Activated naive CD8-positive, alpha-beta T cell treated with anti-CD3 and anti-CD28 coated beads for 36 hours (primary cell): ENCODE data around the gene PCLO. TPM values are rescaled to one million over a fixed set of nuclear protein-coding genes. Genes with fewer than 3 reads are reported as not detected.
"Not testable (repeated sequence)": the region's sequence is repeated elsewhere in the genome, so short reads cannot be mapped to it uniquely, and the experiment has no call there.

ENCODE experiments used
- DNase-seq: peaks from one replicate; pipeline ENCODE4 v3.0.0; 2021
- H3K27ac Mint-ChIP-seq: one replicate; pipeline ENCODE4 v1.8.0; 2022; ENCODE audit warnings: mild to moderate bottlenecking, moderate library complexity, mixed read lengths
- H3K27me3 Mint-ChIP-seq: one replicate; pipeline ENCODE4 v1.8.0; 2022; ENCODE audit warnings: mild to moderate bottlenecking, mixed read lengths
- H3K36me3 Mint-ChIP-seq: one replicate; pipeline ENCODE4 v1.8.0; 2021; ENCODE audit warnings: mild to moderate bottlenecking, mixed read lengths
- H3K4me1 Mint-ChIP-seq: one replicate; pipeline ENCODE4 v1.8.0; 2021; ENCODE audit warnings: mixed read lengths
- H3K4me3 Mint-ChIP-seq: one replicate; pipeline ENCODE4 v1.8.0; 2022; ENCODE audit warnings: mild to moderate bottlenecking, moderate library complexity, mixed read lengths
- H3K9me3 Mint-ChIP-seq: one replicate; pipeline ENCODE4 v1.8.0; 2022; ENCODE audit warnings: mixed read lengths
- total RNA-seq, 2 experiments: library from RNA; stranded (reverse); gene quantifications; one replicate each; pipeline ENCODE4 v1.2.3, GENCODE V29; 2021

Gene PCLO
- total RNA-seq, 2 experiments from 2014 or later = not detected

GRCh38 chr7:83036130-83036529 is 126.6 kb downstream of the PCLO start:
- no peak for DNase-seq
- H3K27ac Mint-ChIP-seq = no peak overlapping the region
- H3K4me3 Mint-ChIP-seq = no peak overlapping the region
- no peaks in the 10 kb centered on the region for H3K4me1 Mint-ChIP-seq
- H3K27me3 Mint-ChIP-seq = no peaks in the 10 kb centered on the region
- H3K36me3 Mint-ChIP-seq = no peaks in the 10 kb centered on the region
- peaks cover 1% of the 10 kb centered on the region for H3K9me3 Mint-ChIP-seq

GRCh38 chr7:83032195-83032594 is 130.5 kb downstream of the PCLO start:
- DNase-seq = no peak
- Mint-ChIP-seq H3K27me3 (no peaks in the 10 kb centered on the region), H3K27ac (no peak overlapping the region), H3K4me1 (no peaks in the 10 kb centered on the region), H3K4me3 (no peak overlapping the region), H3K36me3 (no peaks in the 10 kb centered on the region), H3K9me3 (peaks cover 1% of the 10 kb centered on the region)

GRCh38 chr7:83023817-83024665 is 138.6 kb downstream of the PCLO start:
- not testable (repeated sequence) for H3K27ac Mint-ChIP-seq, H3K9me3 Mint-ChIP-seq, DNase-seq, H3K4me1 Mint-ChIP-seq, H3K4me3 Mint-ChIP-seq, H3K27me3 Mint-ChIP-seq, H3K36me3 Mint-ChIP-seq

GRCh38 chr7:83021032-83021431 is 141.7 kb downstream of the PCLO start:
- Mint-ChIP-seq H3K27me3 (no peaks in the 10 kb centered on the region), H3K9me3 (peaks cover 2% of the 10 kb centered on the region), H3K4me1 (no peaks in the 10 kb centered on the region), H3K4me3 (no peak overlapping the region), H3K36me3 (no peaks in the 10 kb centered on the region), H3K27ac (no peak overlapping the region)
- DNase-seq = no peak

GRCh38 chr7:83020161-83020560 is 142.5 kb downstream of the PCLO start:
- Mint-ChIP-seq H3K27me3 (no peaks in the 10 kb centered on the region), H3K9me3 (peaks cover 2% of the 10 kb centered on the region)

GRCh38 chr7:83015916-83016315 is 146.8 kb downstream of the PCLO start:
- Mint-ChIP-seq H3K27me3 (no peaks in the 10 kb centered on the region), H3K27ac (no peak overlapping the region), H3K36me3 (no peaks in the 10 kb centered on the region), H3K4me3 (no peak overlapping the region), H3K9me3 (no peaks in the 10 kb centered on the region), H3K4me1 (no peaks in the 10 kb centered on the region)
- no peak for DNase-seq

More at GRCh38 chr7:83020161-83020560, 142.5 kb downstream of the PCLO start:
- Mint-ChIP-seq H3K4me1 (no peaks in the 10 kb centered on the region), H3K27ac (no peak overlapping the region), H3K36me3 (no peaks in the 10 kb centered on the region), H3K4me3 (no peak overlapping the region)
- DNase-seq = no peak

GRCh38 chr7:83014546-83014945 is 148.1 kb downstream of the PCLO start:
- H3K4me3 Mint-ChIP-seq = no peak overlapping the region
- no peak overlapping the region for H3K27ac Mint-ChIP-seq
- H3K36me3 Mint-ChIP-seq = no peaks in the 10 kb centered on the region
- H3K9me3 Mint-ChIP-seq = no peaks in the 10 kb centered on the region
- no peak for DNase-seq
- H3K27me3 Mint-ChIP-seq = no peaks in the 10 kb centered on the region
- no peaks in the 10 kb centered on the region for H3K4me1 Mint-ChIP-seq

GRCh38 chr7:83011954-83012353 is 150.7 kb downstream of the PCLO start:
- no peak overlapping the region for H3K4me3 Mint-ChIP-seq
- no peaks in the 10 kb centered on the region for H3K36me3 Mint-ChIP-seq
- no peaks in the 10 kb centered on the region for H3K4me1 Mint-ChIP-seq
- no peaks in the 10 kb centered on the region for H3K9me3 Mint-ChIP-seq
- no peaks in the 10 kb centered on the region for H3K27me3 Mint-ChIP-seq
- H3K27ac Mint-ChIP-seq = no peak overlapping the region
- no peak for DNase-seq

GRCh38 chr7:83005410-83005809 is 157.3 kb downstream of the PCLO start:
- H3K27me3 Mint-ChIP-seq = no peaks in the 10 kb centered on the region
- peaks cover 4% of the 10 kb centered on the region for H3K9me3 Mint-ChIP-seq

GRCh38 chr7:83001362-83002040 is 161.2 kb downstream of the PCLO start:
- H3K27me3 Mint-ChIP-seq = no peaks in the 10 kb centered on the region
- no peaks in the 10 kb centered on the region for H3K36me3 Mint-ChIP-seq
- peaks cover 8% of the 10 kb centered on the region for H3K9me3 Mint-ChIP-seq
- H3K27ac Mint-ChIP-seq = no peak overlapping the region
- H3K4me3 Mint-ChIP-seq = no peak overlapping the region
- H3K4me1 Mint-ChIP-seq = no peaks in the 10 kb centered on the region
- DNase-seq = no peak

More at GRCh38 chr7:83005410-83005809, 157.3 kb downstream of the PCLO start:
- H3K4me3 Mint-ChIP-seq = no peak overlapping the region
- no peak overlapping the region for H3K27ac Mint-ChIP-seq
- H3K4me1 Mint-ChIP-seq = no peaks in the 10 kb centered on the region
- no peaks in the 10 kb centered on the region for H3K36me3 Mint-ChIP-seq
- DNase-seq = no peak

GRCh38 chr7:82998436-82998835 is 164.2 kb downstream of the PCLO start:
- H3K27me3 Mint-ChIP-seq = no peaks in the 10 kb centered on the region
- DNase-seq = no peak
- no peak overlapping the region for H3K27ac Mint-ChIP-seq
- no peaks in the 10 kb centered on the region for H3K36me3 Mint-ChIP-seq
- H3K4me3 Mint-ChIP-seq = no peak overlapping the region
- peaks cover 8% of the 10 kb centered on the region for H3K9me3 Mint-ChIP-seq
- H3K4me1 Mint-ChIP-seq = no peaks in the 10 kb centered on the region

GRCh38 chr7:82985144-82985802 is 177.4 kb downstream of the PCLO start:
- DNase-seq = no peak
- no peaks in the 10 kb centered on the region for H3K27me3 Mint-ChIP-seq
- H3K27ac Mint-ChIP-seq = no peak overlapping the region
- H3K4me1 Mint-ChIP-seq = no peaks in the 10 kb centered on the region
- H3K4me3 Mint-ChIP-seq = no peak overlapping the region
- no peaks in the 10 kb centered on the region for H3K36me3 Mint-ChIP-seq
- H3K9me3 Mint-ChIP-seq = no peaks in the 10 kb centered on the region

GRCh38 chr7:82980130-82980788 is 182.4 kb downstream of the PCLO start:
- no peaks in the 10 kb centered on the region for H3K27me3 Mint-ChIP-seq
- no peaks in the 10 kb centered on the region for H3K9me3 Mint-ChIP-seq
- no peaks in the 10 kb centered on the region for H3K36me3 Mint-ChIP-seq
- H3K4me1 Mint-ChIP-seq = no peaks in the 10 kb centered on the region
- H3K27ac Mint-ChIP-seq = no peak overlapping the region
- DNase-seq = no peak
- H3K4me3 Mint-ChIP-seq = no peak overlapping the region

- Mint-ChIP-seq H3K9me3 (no peaks in the 10 kb centered on the region), H3K27ac (no peak overlapping the region), H3K4me1 (no peaks in the 10 kb centered on the region), H3K27me3 (no peaks in the 10 kb centered on the region), H3K36me3 (no peaks in the 10 kb centered on the region), H3K4me3 (no peak overlapping the region)
- no peak for DNase-seq
Measured at GRCh38 chr7:82975811-82976468, 186.7 kb downstream of the PCLO start.
